ENCODE data around the gene ARSK. TPM values are rescaled to one million over a fixed set of nuclear protein-coding genes. Genes with fewer than 3 reads are reported as not detected.

ARSK gene
- total and polyA plus RNA-seq, 2 experiments from 2014 or later: 23.2 to 40.8 TPM

- DNase-seq (ENCODE audit: low spot score) (no peak), ATAC-seq (no peak)
- Mint-ChIP-seq H3K4me3 (no peak overlapping the region), H3K36me3 (ENCODE audit: low read depth) (no peaks in the 10 kb centered on the region), H3K9me3 (no peaks in the 10 kb centered on the region), H3K27ac (no peak overlapping the region), H3K4me1 (no peaks in the 10 kb centered on the region), H3K27me3 (ENCODE audit: insufficient read depth, low read depth, poor library complexity) (peaks cover 8% of the 10 kb centered on the region)
- Histone ChIP-seq H3K27ac (ENCODE audit: low read depth) (no peak overlapping the region), H3K36me3 (ENCODE audit: insufficient read depth) (no peaks in the 10 kb centered on the region), H3K4me2 (no peak overlapping the region), H4K20me1 (replicated peaks; ENCODE audit: insufficient read depth) (no peaks in the 10 kb centered on the region), H2AFZ (no peak overlapping the region), H3K4me1 (ENCODE audit: insufficient read depth) (no peaks in the 10 kb centered on the region), H3K9me2 (ENCODE audit: insufficient read depth) (no peaks in the 10 kb centered on the region), H3K79me2 (replicated peaks; ENCODE audit: insufficient read depth) (no peaks in the 10 kb centered on the region), H3K27me3 (ENCODE audit: insufficient read depth) (no peaks in the 10 kb centered on the region), H3F3A (replicated peaks; ENCODE audit: low read depth) (no peaks in the 10 kb centered on the region), H3K4me3 (no peak overlapping the region)
- no peak for TF ChIP-seq ZNF114 (CRISPR knock-in tag; IDR thresholded peaks at IDR 0.05)
- TF ChIP-seq EZH2 (IDR thresholded peaks at IDR 0.05; ENCODE audit: low read depth, unreplicated experiment): no peak
- TF ChIP-seq STAT1 (IDR thresholded peaks at IDR 0.05; ENCODE audit: unreplicated experiment): no peak
- no peak for TF ChIP-seq EZH2phosphoT487 (IDR thresholded peaks at IDR 0.05; ENCODE audit: unreplicated experiment)
- no peak for TF ChIP-seq NANOG (IDR thresholded peaks at IDR 0.05; ENCODE audit: borderline replicate concordance)
- no peak for TF ChIP-seq POLR2AphosphoS5 (IDR thresholded peaks at IDR 0.05; ENCODE audit: low read depth)
- TF ChIP-seq CTCF (conservative IDR thresholded peaks at IDR 0.05; ENCODE audit: low read depth in 2 of 2): no peak
- TF ChIP-seq ETS1 (IDR thresholded peaks at IDR 0.05): no peak
- TF ChIP-seq CREB1 (CRISPR knock-in tag; IDR thresholded peaks at IDR 0.05; ENCODE audit: low read depth): no peak
- no peak for TF ChIP-seq JUNB (IDR thresholded peaks at IDR 0.05; ENCODE audit: unreplicated experiment)
These were observed 86.9 kb downstream of the ARSK start for GRCh38 chr5:95641741-95642220.

- Mint-ChIP-seq H3K4me3 (no peak overlapping the region), H3K27ac (no peak overlapping the region), H3K27me3 (ENCODE audit: insufficient read depth, low read depth, poor library complexity) (peaks cover 8% of the 10 kb centered on the region), H3K36me3 (ENCODE audit: low read depth) (no peaks in the 10 kb centered on the region), H3K4me1 (no peaks in the 10 kb centered on the region), H3K9me3 (no peaks in the 10 kb centered on the region)
- H4K20me1 ChIP-seq (replicated peaks; ENCODE audit: insufficient read depth): no peaks in the 10 kb centered on the region
- no peaks in the 10 kb centered on the region for H3K79me2 ChIP-seq (replicated peaks; ENCODE audit: insufficient read depth)
- no peak overlapping the region for H3K4me2 ChIP-seq
- DNase-seq (ENCODE audit: low spot score): no peak
- no peaks in the 10 kb centered on the region for H3F3A ChIP-seq (replicated peaks; ENCODE audit: low read depth)
- ATAC-seq: no peak
- no peaks in the 10 kb centered on the region for H3K27me3 ChIP-seq (ENCODE audit: insufficient read depth)
- no peak overlapping the region for H2AFZ ChIP-seq
- no peak overlapping the region for H3K4me3 ChIP-seq
- no peaks in the 10 kb centered on the region for H3K4me1 ChIP-seq (ENCODE audit: insufficient read depth)
- no peak overlapping the region for H3K27ac ChIP-seq (ENCODE audit: low read depth)
- H3K36me3 ChIP-seq (ENCODE audit: insufficient read depth): no peaks in the 10 kb centered on the region
- no peaks in the 10 kb centered on the region for H3K9me2 ChIP-seq (ENCODE audit: insufficient read depth)
- TF ChIP-seq EZH2phosphoT487 (IDR thresholded peaks at IDR 0.05; ENCODE audit: unreplicated experiment) (no peak), ZNF331 (CRISPR knock-in tag; IDR thresholded peaks at IDR 0.05; ENCODE audit: low read depth) (no peak), CTCF (conservative IDR thresholded peaks at IDR 0.05; ENCODE audit: low read depth in 2 of 2) (no peak), POLR2AphosphoS5 (IDR thresholded peaks at IDR 0.05; ENCODE audit: low read depth) (no peak), STAT1 (IDR thresholded peaks at IDR 0.05; ENCODE audit: unreplicated experiment) (no peak), ETS1 (IDR thresholded peaks at IDR 0.05) (no peak)
These were observed 88.3 kb downstream of the ARSK start for GRCh38 chr5:95643152-95643551.

Measured in GM23338 (cell line).